H1 (cell line): ENCODE data around the gene IL13. TPM values are rescaled to one million over a fixed set of nuclear protein-coding genes. Genes with fewer than 3 reads are reported as not detected.
"Not testable (repeated sequence)": the region's sequence is repeated elsewhere in the genome, so short reads cannot be mapped to it uniquely, and the experiment has no call there.

Experiments
- CTCF ChIA-PET: fragments of 300-600 bp; sonication (Branson Sonifier 250); formaldehyde crosslinking; loops from one replicate; lab custom pipeline; 2021; ENCODE audit not compliant: partially characterized antibody; lab: Charles Lee
- POLR2A ChIA-PET: fragments of 300-600 bp; sonication (Branson Sonifier 250); formaldehyde crosslinking; loops from one replicate; lab custom pipeline; 2021; ENCODE audit warnings: inconsistent platforms; ENCODE audit not compliant: partially characterized antibody; lab: Charles Lee
- DNase-seq, 2 experiments: peaks; one replicate each; pipeline versions ENCODE4 v3.0.0 to v3.0.0-alpha.2; 2010 to 2022; ENCODE audit warnings: low spot score in 2 of 2, low read depth in 1 of 2, mixed read lengths in 1 of 2
- FAIRE-seq: peaks from 2 replicates; lab custom pipeline; 2011; peaks lifted over from hg19 to GRCh38; lab: Jason Lieb, UNC
- H2AFZ ChIP-seq: 2 replicates; pipeline ENCODE4 v1.8.1; 2012; ENCODE audit warnings: low read length, inconsistent platforms
- H2AK5ac ChIP-seq: 2 replicates; pipeline ENCODE4 v1.6.1; 2013; ENCODE audit warnings: low read depth, low read length
- H2BK120ac ChIP-seq: replicated peaks from 2 replicates; pipeline ENCODE3; 2013; ENCODE audit warnings: low read depth, low read length, inconsistent platforms
- H2BK12ac ChIP-seq: 2 replicates; pipeline ENCODE4 v1.6.1; 2013; ENCODE audit warnings: low read depth, low read length
- H2BK15ac ChIP-seq: 2 replicates; pipeline ENCODE4 v1.6.1; 2013; ENCODE audit warnings: low read length
- H2BK20ac ChIP-seq: 2 replicates; pipeline ENCODE4 v1.6.1; 2013; ENCODE audit warnings: low read length
- H2BK5ac ChIP-seq: 2 replicates; pipeline ENCODE4 v1.6.1; 2013; ENCODE audit warnings: low read depth, low read length
- H3K14ac ChIP-seq: 2 replicates; pipeline ENCODE4 v1.6.1; 2013; ENCODE audit warnings: inconsistent platforms; ENCODE audit not compliant: insufficient read length
- H3K18ac ChIP-seq: 2 replicates; pipeline ENCODE4 v1.6.1; 2013; ENCODE audit warnings: low read length; ENCODE audit errors: extremely low read depth
- H3K23ac ChIP-seq: 2 replicates; pipeline ENCODE4 v1.6.1; 2013; ENCODE audit warnings: inconsistent platforms; ENCODE audit not compliant: insufficient read length
- H3K23me2 ChIP-seq: 2 replicates; pipeline ENCODE4 v1.6.1; 2013; ENCODE audit warnings: low read depth, low read length
- H3K27ac ChIP-seq: 2 replicates; pipeline ENCODE4 v1.6.1; 2011; ENCODE audit warnings: low read depth, low read length, inconsistent platforms
- H3K27me3 ChIP-seq, 4 experiments: replicated peaks in 1 of 4; 1 replicate in 1 of 4; 2 replicates in 3 of 4; pipeline versions ENCODE4 v1.6.1 to v1.8.1; 2011 to 2013; ENCODE audit warnings: low read length in 3 of 4, mild to moderate bottlenecking in 3 of 4, inconsistent platforms in 2 of 4, mixed read lengths in 2 of 4, moderate library complexity in 1 of 4; ENCODE audit not compliant: control insufficient read depth in 3 of 4, insufficient read depth in 3 of 4; ENCODE audit errors: extremely low read depth in 1 of 4
- H3K36me3 ChIP-seq, 4 experiments: 2 replicates each; pipeline versions ENCODE4 v1.6.1 to v1.8.1; 2011 to 2013; ENCODE audit warnings: mild to moderate bottlenecking in 4 of 4, low read length in 3 of 4, moderate library complexity in 2 of 4, control low read depth in 1 of 4, inconsistent platforms in 1 of 4; ENCODE audit not compliant: insufficient read depth in 4 of 4, control insufficient read depth in 2 of 4
- H3K4ac ChIP-seq: replicated peaks from 2 replicates; pipeline ENCODE3; 2013; ENCODE audit warnings: low read length, low read depth, mixed read lengths, inconsistent platforms; ENCODE audit not compliant: insufficient read length
- H3K4me1 ChIP-seq, 4 experiments: replicated peaks in 1 of 4; 1 replicate in 1 of 4; 2 replicates in 3 of 4; pipeline versions ENCODE4 v1.6.1 to v1.8.1; 2011 to 2013; ENCODE audit warnings: low read length in 3 of 4, inconsistent platforms in 2 of 4, mixed read lengths in 1 of 4; ENCODE audit not compliant: insufficient read depth in 4 of 4, control insufficient read depth in 3 of 4
- H3K4me2 ChIP-seq, 2 experiments: 2 replicates each; pipeline versions ENCODE4 v1.6.1 to v1.8.1; 2011 to 2013; ENCODE audit warnings: low read depth in 2 of 2, low read length in 2 of 2, control low read depth in 1 of 2, inconsistent platforms in 1 of 2, mild to moderate bottlenecking in 1 of 2; ENCODE audit not compliant: insufficient read depth in 1 of 2
- H3K4me3 ChIP-seq, 4 experiments: fragments of 200-600, 300-600 bp in 1 of 4; sonication (generic), shearing (Covaris generic), sonication (Bioruptor Twin) in 1 of 4; 2 replicates each; pipeline versions ENCODE4 v1.5.1 to v1.8.1; 2011 to 2016; ENCODE audit warnings: low read length in 4 of 4, low read depth in 3 of 4, control low read depth in 2 of 4, inconsistent platforms in 2 of 4, mild to moderate bottlenecking in 2 of 4, mixed read lengths in 1 of 4, moderate library complexity in 1 of 4; ENCODE audit not compliant: insufficient read depth in 2 of 4; ENCODE audit errors: extremely low read depth in 1 of 4
- H3K56ac ChIP-seq: replicated peaks from 2 replicates; pipeline ENCODE3; 2013; ENCODE audit warnings: low read depth, mild to moderate bottlenecking, mixed read lengths, low read length, inconsistent platforms; ENCODE audit not compliant: insufficient read length
- H3K79me1 ChIP-seq: 2 replicates; pipeline ENCODE4 v1.6.1; 2013; ENCODE audit warnings: low read depth, low read length, control low read depth
- H3K79me2 ChIP-seq, 2 experiments: 2 replicates each; pipeline versions ENCODE4 v1.6.1 to v1.8.1; 2012 to 2013; ENCODE audit warnings: low read length in 2 of 2, mild to moderate bottlenecking in 2 of 2, inconsistent platforms in 1 of 2; ENCODE audit not compliant: insufficient read depth in 2 of 2, control insufficient read depth in 1 of 2
- H3K9ac ChIP-seq, 4 experiments: replicated peaks in 1 of 4; 1 replicate in 1 of 4; 2 replicates in 3 of 4; pipeline versions ENCODE4 v1.6.1 to v1.8.1; 2011 to 2013; ENCODE audit warnings: low read depth in 3 of 4, low read length in 3 of 4, control low read depth in 2 of 4, mild to moderate bottlenecking in 2 of 4, moderate library complexity in 2 of 4, inconsistent platforms in 1 of 4; ENCODE audit errors: extremely low read depth in 1 of 4
- H3K9me3 ChIP-seq, 2 experiments: 2 replicates each; pipeline versions ENCODE4 v1.6.1 to v1.8.1; 2012 to 2013; ENCODE audit warnings: mild to moderate bottlenecking in 2 of 2, moderate library complexity in 2 of 2, control low read depth in 1 of 2, inconsistent platforms in 1 of 2, low read depth in 1 of 2, low read length in 1 of 2, mixed read lengths in 1 of 2; ENCODE audit not compliant: insufficient read depth in 2 of 2
- H4K20me1 ChIP-seq, 2 experiments: replicated peaks in 1 of 2; 2 replicates each; pipeline versions ENCODE3 to v1.8.1; 2011 to 2013; ENCODE audit warnings: inconsistent platforms in 2 of 2, low read length in 2 of 2, mild to moderate bottlenecking in 1 of 2; ENCODE audit not compliant: insufficient read depth in 2 of 2, control insufficient read depth in 1 of 2
- H4K5ac ChIP-seq: 2 replicates; pipeline ENCODE4 v1.6.1; 2013; ENCODE audit warnings: low read length, low read depth, mixed read lengths, inconsistent platforms; ENCODE audit not compliant: insufficient read length
- H4K8ac ChIP-seq: 2 replicates; pipeline ENCODE4 v1.8.0; 2013; ENCODE audit warnings: mild to moderate bottlenecking, moderate library complexity, low read length, inconsistent platforms; ENCODE audit not compliant: insufficient read depth; ENCODE audit errors: extremely low read depth
- H4K91ac ChIP-seq: replicated peaks from 2 replicates; pipeline ENCODE3; 2013; ENCODE audit warnings: low read length, mixed read lengths, inconsistent platforms; ENCODE audit not compliant: insufficient read length
- POLR2A ChIP-seq, 2 experiments: IDR thresholded peaks; 1 replicate in 1 of 2; 2 replicates in 1 of 2; pipeline ENCODE4 v1.6.1; 2011; ENCODE audit warnings: low read depth in 2 of 2, low read length in 2 of 2, mild to moderate bottlenecking in 2 of 2; ENCODE audit errors: control extremely low read depth in 1 of 2
- WGBS, 2 experiments: shearing (Covaris generic) in 1 of 2; methylation state at CpG; one replicate each; pipeline versions ENCODE4 v1.1.6 to v1.1.7; 2013 to 2015; ENCODE audit warnings: low lambda C conversion rate in 2 of 2, mixed read lengths in 2 of 2, inconsistent platforms in 1 of 2, low coverage in 1 of 2, missing lambda C conversion rate in 1 of 2; ENCODE audit not compliant: insufficient replicate concordance in 2 of 2, insufficient coverage in 1 of 2, insufficient read length in 1 of 2; ENCODE audit errors: extremely low coverage in 1 of 2, missing lambda C conversion rate in 1 of 2; 5-methylcytosine and 5-hydroxymethylcytosine counted together
- polyA plus RNA-seq, 7 experiments: library from polyadenylated mRNA; depleted of rRNA in 3 of 7; stranded (reverse) in 5 of 7; unstranded in 2 of 7; fragments of >200 nt in 5 of 7; fragments of 200-250 nt in 2 of 7; gene quantifications; 1 replicate in 5 of 7; 2 replicates in 1 of 7; 4 replicates in 1 of 7; pipeline versions ENCODE4 v1.2.1 to v1.2.3, GENCODE V29; 2011 to 2013; ENCODE audit warnings: missing spikeins in 2 of 7, mixed read lengths in 2 of 7
- total RNA-seq: library from RNA; stranded (reverse); fragmentation: NEBNext Ultra II Directional; extraction: Animal tissue kit (Norgen Biotek cat#: 25700); gene quantifications from 2 replicates; pipeline ENCODE4 v1.2.1, GENCODE V29; 2021

IL13 gene
- total and polyA plus RNA-seq, 2 of the 8 experiments (the other 6 are each of a cell fraction or from before 2014, with no cell fraction given) = not detected

DNA sequence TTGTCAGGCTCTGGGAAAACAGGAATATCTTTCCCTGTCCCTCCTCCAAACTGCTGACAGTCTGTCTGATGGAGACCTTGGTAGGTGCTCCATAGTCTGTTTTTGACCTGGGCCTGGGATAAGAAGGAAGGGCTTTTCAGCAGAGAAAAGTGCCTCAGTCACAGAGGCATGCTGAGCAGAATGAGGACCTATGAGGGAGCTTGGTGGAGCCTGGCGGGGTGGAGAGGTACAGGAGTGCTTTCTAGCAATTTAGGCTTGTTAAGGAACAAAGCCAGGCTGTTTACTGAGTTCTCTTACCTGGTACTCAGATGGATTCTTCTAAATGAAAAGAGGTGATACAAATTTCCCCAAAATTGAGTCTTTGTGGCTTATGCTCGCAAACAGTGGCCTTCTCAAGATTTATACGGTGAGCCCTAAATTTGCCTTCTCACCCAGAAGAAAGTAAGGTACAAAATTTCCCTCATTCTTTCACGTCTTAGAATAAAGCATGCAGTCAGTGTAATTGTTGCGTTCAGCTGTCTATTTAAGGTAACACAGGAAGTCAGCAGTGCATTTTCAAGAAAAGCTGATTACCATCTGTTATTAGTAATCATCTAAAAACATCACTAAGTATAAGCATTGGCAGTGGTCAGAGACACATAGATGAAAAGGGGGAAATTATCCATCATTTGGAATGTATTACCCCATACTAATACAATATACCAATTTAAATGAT lies 28.6 kb upstream of the IL13 start (continued):
- TF ChIP-seq POLR2A (IDR thresholded peaks at IDR 0.05; ENCODE audit: control extremely low read depth in 1 of 2, low read depth in 2 of 2, low read length in 2 of 2) = no peak

DNA sequence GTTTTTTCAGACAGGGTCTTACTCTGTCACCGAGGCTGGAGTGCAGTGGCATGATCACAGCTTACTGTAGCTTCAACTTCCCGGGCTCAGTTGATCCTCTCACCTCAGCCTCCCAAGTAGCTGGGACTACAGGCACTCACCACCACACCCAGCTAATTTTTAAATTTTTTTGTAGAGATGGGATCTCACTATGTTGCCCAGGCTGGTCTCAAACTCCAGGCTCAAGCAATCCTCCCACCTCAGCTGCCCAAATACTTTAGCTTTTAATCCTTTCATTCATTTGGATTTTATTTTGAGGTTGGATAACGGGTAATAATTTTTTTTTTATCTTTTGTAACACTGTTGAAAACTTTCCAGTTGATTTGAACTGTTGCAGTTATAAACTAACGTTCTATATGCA lies 24.4 kb upstream of the IL13 start:
- H2BK5ac ChIP-seq, POLR2A ChIA-PET, FAIRE-seq, H3K27me3 ChIP-seq, H3K14ac ChIP-seq, H3K23ac ChIP-seq, H2AK5ac ChIP-seq, H3K4me1 ChIP-seq, H3K9ac ChIP-seq, H2BK120ac ChIP-seq, H4K5ac ChIP-seq, DNase-seq, H3K27ac ChIP-seq, H3K4me3 ChIP-seq, H2AFZ ChIP-seq, H2BK12ac ChIP-seq, H4K8ac ChIP-seq, H2BK20ac ChIP-seq, H3K79me2 ChIP-seq, H4K91ac ChIP-seq, H3K23me2 ChIP-seq, H3K4ac ChIP-seq, H3K56ac ChIP-seq, H2BK15ac ChIP-seq, H3K36me3 ChIP-seq, H3K4me2 ChIP-seq, H3K79me1 ChIP-seq, H3K18ac ChIP-seq, H4K20me1 ChIP-seq, H3K9me3 ChIP-seq: not testable (repeated sequence)
- CTCF ChIA-PET = interaction anchor here (0.6 to 1.2 kb wide), 3 partner anchors 28 to 248 kb away, joined by 3 read pairs; no protein-coding TSS in a partner anchor
- 97% methylated on average over 4 of the region's 4 CpGs; no CpG with 5 or more reads in 1 of the 2 experiments for WGBS, 2 experiments
